Measurements from ENCODE around the gene TSFM.
A peak's percentile ranks its signal among the peaks of the same experiment; 100 is the strongest.

TSFM gene

DNA sequence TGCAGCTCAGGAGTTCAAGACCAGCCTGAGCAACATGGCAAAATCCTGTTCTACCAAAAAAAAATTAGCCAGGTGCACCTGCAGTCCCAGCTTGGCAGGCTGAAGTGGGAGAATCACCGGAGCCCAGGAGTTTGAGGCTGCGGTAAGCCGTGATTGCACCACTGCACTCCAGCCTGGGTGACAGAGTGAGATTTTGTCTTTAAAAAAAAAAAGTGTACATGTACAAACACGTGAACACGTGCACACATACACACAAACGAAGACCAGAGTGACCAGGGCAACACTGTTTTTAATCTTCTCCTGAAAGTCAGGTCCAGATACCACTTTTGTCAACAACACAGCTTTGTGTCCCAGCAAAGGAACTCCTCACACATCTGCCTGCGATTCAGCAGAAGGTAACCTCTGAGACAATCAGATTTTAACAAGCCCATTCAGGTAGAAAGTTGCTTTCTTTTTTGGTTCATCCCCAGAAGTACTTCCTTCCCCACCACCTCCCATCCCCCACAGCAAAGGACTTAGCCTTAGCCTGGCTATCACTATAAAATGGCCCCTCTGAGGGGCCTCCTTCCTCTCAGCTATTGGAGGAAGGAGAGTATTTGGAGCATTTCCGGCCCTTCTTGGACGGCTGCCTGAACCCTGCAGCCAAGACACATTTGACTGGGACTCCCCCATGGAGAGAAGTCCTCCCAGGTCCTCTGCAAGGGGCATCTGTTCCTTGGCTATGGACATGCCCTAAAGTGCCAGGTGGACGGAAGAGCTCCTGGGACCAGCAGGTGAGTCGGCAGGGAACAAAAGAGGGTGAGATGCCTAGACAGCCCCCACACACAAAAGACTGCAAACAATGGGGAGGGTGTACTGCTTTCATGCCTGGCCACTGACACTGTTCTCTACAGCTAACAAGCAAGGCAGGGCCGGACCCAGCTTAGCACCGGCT is 54.1 kb downstream of the TSFM start:
- H2AFZ ChIP-seq (ENCODE audit: low read depth, low read length), result no peak overlapping the region
- no peaks in the 10 kb centered on the region for H3K9me3 ChIP-seq (ENCODE audit: insufficient read depth, low read length)
- peaks cover 51% of the 10 kb centered on the region for H3K4me1 ChIP-seq (ENCODE audit: low read length)
- H3K27ac ChIP-seq (ENCODE audit: low read length), result no peak overlapping the region
- H4K20me1 ChIP-seq (ENCODE audit: insufficient read depth, low read length), result peaks cover 96% of the 10 kb centered on the region
- H3K4me2 ChIP-seq (ENCODE audit: low read length), result peak overlapping the region; percentile 39
- H3K27me3 ChIP-seq (ENCODE audit: low read depth, low read length), result no peaks in the 10 kb centered on the region
- TF ChIP-seq EZH2phosphoT487 (IDR thresholded peaks at IDR 0.05; ENCODE audit: low read depth), result no peak
- TF ChIP-seq, protein P1, sequence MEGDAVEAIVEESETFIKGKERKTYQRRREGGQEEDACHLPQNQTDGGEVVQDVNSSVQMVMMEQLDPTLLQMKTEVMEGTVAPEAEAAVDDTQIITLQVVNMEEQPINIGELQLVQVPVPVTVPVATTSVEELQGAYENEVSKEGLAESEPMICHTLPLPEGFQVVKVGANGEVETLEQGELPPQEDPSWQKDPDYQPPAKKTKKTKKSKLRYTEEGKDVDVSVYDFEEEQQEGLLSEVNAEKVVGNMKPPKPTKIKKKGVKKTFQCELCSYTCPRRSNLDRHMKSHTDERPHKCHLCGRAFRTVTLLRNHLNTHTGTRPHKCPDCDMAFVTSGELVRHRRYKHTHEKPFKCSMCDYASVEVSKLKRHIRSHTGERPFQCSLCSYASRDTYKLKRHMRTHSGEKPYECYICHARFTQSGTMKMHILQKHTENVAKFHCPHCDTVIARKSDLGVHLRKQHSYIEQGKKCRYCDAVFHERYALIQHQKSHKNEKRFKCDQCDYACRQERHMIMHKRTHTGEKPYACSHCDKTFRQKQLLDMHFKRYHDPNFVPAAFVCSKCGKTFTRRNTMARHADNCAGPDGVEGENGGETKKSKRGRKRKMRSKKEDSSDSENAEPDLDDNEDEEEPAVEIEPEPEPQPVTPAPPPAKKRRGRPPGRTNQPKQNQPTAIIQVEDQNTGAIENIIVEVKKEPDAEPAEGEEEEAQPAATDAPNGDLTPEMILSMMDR (IDR thresholded peaks at IDR 0.05; ENCODE audit: low read depth, low read length), result no peak
- H3K4me3 ChIP-seq (ENCODE audit: low read length), result peak overlapping the region; percentile 0; the same call in 1 of the 2 replicates
- peaks cover 90% of the 10 kb centered on the region for H3K79me2 ChIP-seq (ENCODE audit: low read length)
- no peaks in the 10 kb centered on the region for H3K36me3 ChIP-seq (replicated peaks; ENCODE audit: low read depth, low read length)
- no peak overlapping the region for H3K9ac ChIP-seq (ENCODE audit: low read length)

DNA sequence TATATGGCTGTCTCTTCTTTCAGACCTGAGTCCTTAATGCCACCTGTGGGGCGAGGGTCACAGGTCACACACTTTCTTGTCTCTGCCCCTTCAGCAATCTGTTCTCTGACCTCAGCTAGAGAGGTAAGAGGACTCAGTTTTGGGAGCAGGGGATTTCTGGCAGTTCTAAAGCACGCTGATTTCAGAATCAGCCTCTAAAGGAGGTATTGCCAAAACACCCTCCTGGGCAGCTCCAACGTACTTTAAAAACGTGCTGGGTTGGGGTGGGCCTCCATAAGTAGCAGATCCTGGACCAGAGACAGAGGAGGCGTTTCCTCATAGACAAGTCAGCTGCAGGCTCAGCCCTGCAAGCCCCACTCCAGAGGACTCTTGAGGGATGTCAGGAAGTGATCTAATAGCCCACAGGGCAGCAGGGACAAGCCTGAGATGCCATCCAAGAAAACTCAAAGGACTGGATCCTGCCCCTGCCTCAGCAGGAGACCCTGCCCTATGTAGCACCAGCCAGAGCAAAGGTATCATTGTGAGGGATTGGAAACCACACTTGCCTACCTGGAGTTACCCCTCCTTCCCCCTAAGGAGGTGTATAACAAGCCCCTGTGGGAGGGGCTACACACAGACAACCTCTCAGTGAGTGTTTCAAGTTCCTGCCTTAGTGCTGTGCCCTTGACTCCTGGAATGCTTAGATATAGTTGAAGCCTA is 55.4 kb downstream of the TSFM start:
- H3K36me3 ChIP-seq (replicated peaks; ENCODE audit: low read depth, low read length), result peaks cover 5% of the 10 kb centered on the region
- no peak overlapping the region for H2AFZ ChIP-seq (ENCODE audit: low read depth, low read length)
- H3K4me1 ChIP-seq (ENCODE audit: low read length), result peaks cover 61% of the 10 kb centered on the region
- no peak overlapping the region for H3K4me3 ChIP-seq (ENCODE audit: low read length)
- no peak overlapping the region for H3K4me2 ChIP-seq (ENCODE audit: low read length)
- no peaks in the 10 kb centered on the region for H3K27me3 ChIP-seq (ENCODE audit: low read depth, low read length)
- peaks cover 94% of the 10 kb centered on the region for H3K79me2 ChIP-seq (ENCODE audit: low read length)
- peaks cover 97% of the 10 kb centered on the region for H4K20me1 ChIP-seq (ENCODE audit: insufficient read depth, low read length)
- H3K9ac ChIP-seq (ENCODE audit: low read length), result no peak overlapping the region
- TF ChIP-seq, protein P1 (IDR thresholded peaks at IDR 0.05; ENCODE audit: low read depth, low read length), result no peak
- TF ChIP-seq EZH2phosphoT487 (IDR thresholded peaks at IDR 0.05; ENCODE audit: low read depth), result no peak
- H3K9me3 ChIP-seq (ENCODE audit: insufficient read depth, low read length), result no peaks in the 10 kb centered on the region
- no peak overlapping the region for H3K27ac ChIP-seq (ENCODE audit: low read length)

DNA sequence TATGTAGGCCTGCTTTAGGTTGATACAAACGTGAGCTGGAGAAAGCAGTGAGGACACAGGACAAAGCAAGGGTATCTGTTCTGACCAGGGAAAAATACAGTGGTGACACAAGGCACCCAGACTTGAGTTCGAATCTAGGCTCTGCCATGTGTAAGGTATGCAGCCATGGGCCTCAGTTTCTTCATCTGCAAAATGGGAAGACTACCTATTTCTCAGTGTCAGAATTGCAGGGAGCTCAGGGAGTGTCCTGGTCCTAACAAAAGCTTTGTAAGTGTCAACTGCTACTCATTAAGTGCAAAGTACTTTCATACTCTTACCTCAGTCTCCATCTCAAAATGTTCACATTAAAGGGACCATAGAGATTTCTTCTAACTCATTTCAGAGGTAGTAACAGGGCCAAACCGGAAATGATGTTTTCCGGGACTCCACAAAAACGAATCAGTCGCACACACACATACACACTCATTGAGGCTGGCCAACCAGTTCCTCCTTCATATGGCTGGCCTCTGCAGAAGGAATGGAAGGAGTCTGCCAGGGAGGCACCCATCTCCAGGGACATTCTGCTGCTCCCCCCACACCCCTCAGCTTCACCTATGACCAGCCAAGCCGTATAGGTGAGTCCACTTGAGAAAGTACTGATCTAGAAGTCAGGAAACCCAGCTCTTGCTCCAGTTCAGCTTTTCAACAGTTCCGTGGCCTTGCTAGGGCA is 56.2 kb downstream of the TSFM start:
- H3K27me3 ChIP-seq (ENCODE audit: low read depth, low read length), result no peaks in the 10 kb centered on the region
- H3K4me3 ChIP-seq (ENCODE audit: low read length), result no peak overlapping the region
- H2AFZ ChIP-seq (ENCODE audit: low read depth, low read length), result no peak overlapping the region
- H3K36me3 ChIP-seq (replicated peaks; ENCODE audit: low read depth, low read length), result peaks cover 5% of the 10 kb centered on the region
- H3K9ac ChIP-seq (ENCODE audit: low read length), result no peak overlapping the region
- H3K4me1 ChIP-seq (ENCODE audit: low read length), result peaks cover 61% of the 10 kb centered on the region
- TF ChIP-seq, protein P1 (IDR thresholded peaks at IDR 0.05; ENCODE audit: low read depth, low read length), result no peak
- no peak for TF ChIP-seq EZH2phosphoT487 (IDR thresholded peaks at IDR 0.05; ENCODE audit: low read depth)
- peaks cover 94% of the 10 kb centered on the region for H3K79me2 ChIP-seq (ENCODE audit: low read length)
- H3K27ac ChIP-seq (ENCODE audit: low read length), result no peak overlapping the region
- H3K9me3 ChIP-seq (ENCODE audit: insufficient read depth, low read length), result no peaks in the 10 kb centered on the region
- H4K20me1 ChIP-seq (ENCODE audit: insufficient read depth, low read length), result peaks cover 97% of the 10 kb centered on the region
- no peak overlapping the region for H3K4me2 ChIP-seq (ENCODE audit: low read length)

Data from OCI-LY3 (cell line).